SK-N-SH treated with all-trans-retinoic acid at 6 μM for 48 hours (cell line): ENCODE results near the gene PIP5K1C.

Experiments used
- ARNTL ChIP-seq: fragments of 450-650 bp; formaldehyde crosslinking; IDR thresholded peaks from 2 replicates; pipeline ENCODE4 v1.5.0; 2020; ENCODE audit warnings: low read depth, mild to moderate bottlenecking, moderate library complexity, borderline replicate concordance
- BACH2 ChIP-seq: fragments of 250-450 bp; sonication (Bioruptor Pico); IDR thresholded peaks from 2 replicates; pipeline ENCODE4 v1.9.0; 2021; ENCODE audit warnings: mild to moderate bottlenecking, borderline replicate concordance
- CSRNP3 ChIP-seq: fragments of 250-450 bp; sonication (Bioruptor Pico); IDR thresholded peaks from 2 replicates; pipeline ENCODE4 v1.5.1; 2021; ENCODE audit warnings: mild to moderate bottlenecking, moderate library complexity
- GLIS3 ChIP-seq: fragments of 250-450 bp; sonication (Bioruptor Pico); IDR thresholded peaks from 2 replicates; pipeline ENCODE4 v1.5.0; 2020; ENCODE audit warnings: mild to moderate bottlenecking, moderate library complexity
- RARB ChIP-seq: fragments of 250-450 bp; sonication (Bioruptor Pico); IDR thresholded peaks from 2 replicates; pipeline ENCODE4 v1.8.0; 2021; ENCODE audit warnings: mild to moderate bottlenecking, moderate library complexity
- SNAI2 ChIP-seq: fragments of 250-450 bp; sonication (Bioruptor Pico); IDR thresholded peaks from 2 replicates; pipeline ENCODE4 v1.5.0; 2020; ENCODE audit warnings: mild to moderate bottlenecking, moderate library complexity
- ZC3H10 ChIP-seq: fragments of 250-450 bp; sonication (Bioruptor Pico); IDR thresholded peaks from 2 replicates; pipeline ENCODE4 v1.5.1; 2021; ENCODE audit warnings: mild to moderate bottlenecking, moderate library complexity
- ZNF8 ChIP-seq: fragments of 450-650 bp; formaldehyde crosslinking; IDR thresholded peaks from 2 replicates; pipeline ENCODE4 v1.5.0; 2020; ENCODE audit warnings: mild to moderate bottlenecking, moderate library complexity
- TF ChIP-seq, protein P1 (sequence below): fragments of 250-450 bp; sonication (Bioruptor Pico); IDR thresholded peaks from 2 replicates; pipeline ENCODE4 v1.8.0; 2020; ENCODE audit warnings: mild to moderate bottlenecking, moderate library complexity, borderline replicate concordance
- TF ChIP-seq, protein P2 (sequence below): fragments of 250-450 bp; sonication (Bioruptor Pico); IDR thresholded peaks from 2 replicates; pipeline ENCODE4 v1.5.0; 2020; ENCODE audit warnings: mild to moderate bottlenecking, moderate library complexity

GRCh38 chr19:3636506-3636905 is 63.8 kb downstream of the PIP5K1C start:
- TF ChIP-seq, protein P1, sequence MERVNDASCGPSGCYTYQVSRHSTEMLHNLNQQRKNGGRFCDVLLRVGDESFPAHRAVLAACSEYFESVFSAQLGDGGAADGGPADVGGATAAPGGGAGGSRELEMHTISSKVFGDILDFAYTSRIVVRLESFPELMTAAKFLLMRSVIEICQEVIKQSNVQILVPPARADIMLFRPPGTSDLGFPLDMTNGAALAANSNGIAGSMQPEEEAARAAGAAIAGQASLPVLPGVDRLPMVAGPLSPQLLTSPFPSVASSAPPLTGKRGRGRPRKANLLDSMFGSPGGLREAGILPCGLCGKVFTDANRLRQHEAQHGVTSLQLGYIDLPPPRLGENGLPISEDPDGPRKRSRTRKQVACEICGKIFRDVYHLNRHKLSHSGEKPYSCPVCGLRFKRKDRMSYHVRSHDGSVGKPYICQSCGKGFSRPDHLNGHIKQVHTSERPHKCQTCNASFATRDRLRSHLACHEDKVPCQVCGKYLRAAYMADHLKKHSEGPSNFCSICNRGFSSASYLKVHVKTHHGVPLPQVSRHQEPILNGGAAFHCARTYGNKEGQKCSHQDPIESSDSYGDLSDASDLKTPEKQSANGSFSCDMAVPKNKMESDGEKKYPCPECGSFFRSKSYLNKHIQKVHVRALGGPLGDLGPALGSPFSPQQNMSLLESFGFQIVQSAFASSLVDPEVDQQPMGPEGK (CRISPR knock-in tag): no peak
- TF ChIP-seq BACH2 (CRISPR knock-in tag) (no peak), ARNTL (no peak), SNAI2 (no peak), ZC3H10 (CRISPR knock-in tag) (no peak), ZNF8 (CRISPR knock-in tag) (no peak), RARB (CRISPR knock-in tag) (no peak), CSRNP3 (no peak), GLIS3 (CRISPR knock-in tag) (no peak)
- TF ChIP-seq, protein P2, sequence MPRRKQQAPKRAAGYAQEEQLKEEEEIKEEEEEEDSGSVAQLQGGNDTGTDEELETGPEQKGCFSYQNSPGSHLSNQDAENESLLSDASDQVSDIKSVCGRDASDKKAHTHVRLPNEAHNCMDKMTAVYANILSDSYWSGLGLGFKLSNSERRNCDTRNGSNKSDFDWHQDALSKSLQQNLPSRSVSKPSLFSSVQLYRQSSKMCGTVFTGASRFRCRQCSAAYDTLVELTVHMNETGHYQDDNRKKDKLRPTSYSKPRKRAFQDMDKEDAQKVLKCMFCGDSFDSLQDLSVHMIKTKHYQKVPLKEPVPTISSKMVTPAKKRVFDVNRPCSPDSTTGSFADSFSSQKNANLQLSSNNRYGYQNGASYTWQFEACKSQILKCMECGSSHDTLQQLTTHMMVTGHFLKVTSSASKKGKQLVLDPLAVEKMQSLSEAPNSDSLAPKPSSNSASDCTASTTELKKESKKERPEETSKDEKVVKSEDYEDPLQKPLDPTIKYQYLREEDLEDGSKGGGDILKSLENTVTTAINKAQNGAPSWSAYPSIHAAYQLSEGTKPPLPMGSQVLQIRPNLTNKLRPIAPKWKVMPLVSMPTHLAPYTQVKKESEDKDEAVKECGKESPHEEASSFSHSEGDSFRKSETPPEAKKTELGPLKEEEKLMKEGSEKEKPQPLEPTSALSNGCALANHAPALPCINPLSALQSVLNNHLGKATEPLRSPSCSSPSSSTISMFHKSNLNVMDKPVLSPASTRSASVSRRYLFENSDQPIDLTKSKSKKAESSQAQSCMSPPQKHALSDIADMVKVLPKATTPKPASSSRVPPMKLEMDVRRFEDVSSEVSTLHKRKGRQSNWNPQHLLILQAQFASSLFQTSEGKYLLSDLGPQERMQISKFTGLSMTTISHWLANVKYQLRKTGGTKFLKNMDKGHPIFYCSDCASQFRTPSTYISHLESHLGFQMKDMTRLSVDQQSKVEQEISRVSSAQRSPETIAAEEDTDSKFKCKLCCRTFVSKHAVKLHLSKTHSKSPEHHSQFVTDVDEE (CRISPR knock-in tag): no peak
